ENCODE results near the gene DVL3. TPM values are rescaled to one million over a fixed set of nuclear protein-coding genes. Genes with fewer than 3 reads are reported as not detected.
"Not testable (repeated sequence)": the region's sequence is repeated elsewhere in the genome, so short reads cannot be mapped to it uniquely, and the experiment has no call there.

Gene DVL3
- polyA plus RNA-seq, 2 of the 4 experiments (the other 2 are of a cell fraction), result 14.1 to 24.4 TPM

- Histone ChIP-seq H3K9me3 (no peaks in the 10 kb centered on the region), H3K27ac (no peak overlapping the region), H3K4me1 (no peaks in the 10 kb centered on the region), H3K4me2 (no peak overlapping the region), H3K4me3 (no peak overlapping the region)
- 79% methylated on average over 6 of the region's 6 CpGs for WGBS (ENCODE audit: missing lambda C conversion rate)
- no peak for FAIRE-seq
- ChIA-PET POLR2A (no interaction called here), CTCF (interaction anchor here (0.8 to 1.0 kb wide), 4 partner anchors 13 to 101 kb away, joined by 3 to 4 read pairs (median 4); partner anchors contain the start of gene EEF1AKMT4)
- no peak for TF ChIP-seq MAX (IDR thresholded peaks at IDR 0.05)
- DNase-seq (ENCODE audit: low read depth in 1 of 2, low spot score in 1 of 2), result no peak
- no peak for ATAC-seq
Observed at GRCh38 chr3:184149123-184149522, 6.1 kb upstream of the DVL3 start.

GRCh38 chr3:184149770-184150169 is 5.4 kb upstream of the DVL3 start:
- FAIRE-seq, POLR2A ChIA-PET: not testable (repeated sequence)

GRCh38 chr3:184155644-184156521 is 706 bp downstream of the DVL3 start:
- H3K4me3 ChIP-seq, result peak overlapping the region; percentile 86
- TF ChIP-seq CBX8 (IDR thresholded peaks at IDR 0.05) (no peak), KDM5A (IDR thresholded peaks at IDR 0.05) (no peak), FOSB (CRISPR knock-in tag; IDR thresholded peaks at IDR 0.05) (no peak), HOXA7 (CRISPR knock-in tag; IDR thresholded peaks at IDR 0.05) (no peak), MAFK (IDR thresholded peaks at IDR 0.05; ENCODE audit: partially characterized antibody) (no peak)
- CTCF ChIA-PET, result interaction anchor here (0.6 to 1.9 kb wide), 6 partner anchors 9 to 260 kb away, joined by 3 to 5 read pairs (median 3); no protein-coding TSS in a partner anchor
- FAIRE-seq (no peak), DNase-seq (ENCODE audit: low read depth in 1 of 2, low spot score in 1 of 2) (no peak), ATAC-seq (peak; percentile 55)
- peak overlapping the region; percentile 97 for H3K4me2 ChIP-seq
- H3K9me3 ChIP-seq, result no peaks in the 10 kb centered on the region
- POLR2A ChIA-PET, result interaction anchor here (0.7 kb wide), 1 partner anchor 30 kb away, joined by 3 read pairs; the partner anchor contains the start of gene ABCF3
- WGBS (ENCODE audit: missing lambda C conversion rate), result 3% methylated on average over 19 of the region's 47 CpGs
- peak overlapping the region; percentile 93 to 99 for H3K27ac ChIP-seq
- peaks cover 8% of the 10 kb centered on the region; the same call in 2 of the 3 replicates for H3K4me1 ChIP-seq

More at GRCh38 chr3:184149770-184150169, 5.4 kb upstream of the DVL3 start:
- DNase-seq (ENCODE audit: low read depth in 1 of 2, low spot score in 1 of 2); H3K27ac ChIP-seq; H3K4me1 ChIP-seq; H3K9me3 ChIP-seq; H3K4me2 ChIP-seq; H3K4me3 ChIP-seq: not testable (repeated sequence)
- CTCF ChIA-PET, result interaction anchor here (1.0 kb wide), 2 partner anchors 20 to 100 kb away, joined by 4 read pairs; partner anchors contain the start of gene EEF1AKMT4
- ATAC-seq, result peak; percentile 71 to 76
- 80% methylated on average over 6 of the region's 6 CpGs for WGBS (ENCODE audit: missing lambda C conversion rate)

GRCh38 chr3:184156522-184156955 is 1.4 kb downstream of the DVL3 start:
- peak overlapping the region; percentile 86 for H3K4me3 ChIP-seq
- H3K9me3 ChIP-seq, result no peaks in the 10 kb centered on the region
- WGBS (ENCODE audit: missing lambda C conversion rate), result no CpG with 5 or more reads among the region's 6 CpGs
- H3K4me1 ChIP-seq, result peaks cover 8% of the 10 kb centered on the region; the same call in 2 of the 3 replicates
- peak in 1 of 2 experiments; percentile 66; a peak in 3 of 6 replicates for ATAC-seq
- CTCF ChIA-PET, result interaction anchor here (1.1 to 1.9 kb wide), 2 partner anchors 8 to 261 kb away, joined by 3 to 5 read pairs; no protein-coding TSS in a partner anchor
- no peak for DNase-seq (ENCODE audit: low read depth in 1 of 2, low spot score in 1 of 2)
- peak overlapping the region; percentile 97 for H3K4me2 ChIP-seq
- POLR2A ChIA-PET, result no interaction called here
- TF ChIP-seq REST (IDR thresholded peaks at IDR 0.05) (0 out of 2 replicates have a peak, but pooled peaks have one; percentile 18), GATA3 (IDR thresholded peaks at IDR 0.05; ENCODE audit: borderline replicate concordance) (no peak)
- H3K27ac ChIP-seq, result peak overlapping the region; percentile 93 to 99
- no peak for FAIRE-seq

GRCh38 chr3:184157206-184157605 is 2.0 kb downstream of the DVL3 start:
- no peak for FAIRE-seq
- TF ChIP-seq EHMT2 (IDR thresholded peaks at IDR 0.05; ENCODE audit: low read depth) (no peak), JUN (IDR thresholded peaks at IDR 0.05) (no peak), HES2 (IDR thresholded peaks at IDR 0.05) (no peak), ESRRA (IDR thresholded peaks at IDR 0.05; ENCODE audit: borderline replicate concordance, low read length) (no peak), MAX (IDR thresholded peaks at IDR 0.05) (no peak), TP53 (CRISPR knock-in tag; IDR thresholded peaks at IDR 0.05) (no peak), RFX5 (IDR thresholded peaks at IDR 0.05) (no peak), HOXB5 (CRISPR knock-in tag; IDR thresholded peaks at IDR 0.05) (no peak), HMGXB4 (CRISPR knock-in tag; IDR thresholded peaks at IDR 0.05; ENCODE audit: borderline replicate concordance) (no peak)

More at GRCh38 chr3:184157206-184157605, 2.0 kb downstream of the DVL3 start:
- ATAC-seq, result no peak
- no peaks in the 10 kb centered on the region for H3K9me3 ChIP-seq
- H3K4me2 ChIP-seq, result peak overlapping the region; percentile 97
- peak overlapping the region; percentile 93 to 99; a peak in 5 of 6 replicates for H3K27ac ChIP-seq
- ChIA-PET POLR2A (no interaction called here), CTCF (interaction anchor here (1.2 kb wide), 1 partner anchor 14 kb away, joined by 3 read pairs; no protein-coding TSS in a partner anchor)
- H3K4me3 ChIP-seq, result peak overlapping the region; percentile 86
- no peak for DNase-seq (ENCODE audit: low read depth in 1 of 2, low spot score in 1 of 2)
- peaks cover 8% of the 10 kb centered on the region; the same call in 2 of the 3 replicates for H3K4me1 ChIP-seq

Data from A549 (cell line).